HG02798 (cell line): Measurements from ENCODE around the gene GPR148.
A peak's percentile ranks its signal among the peaks of the same experiment; 100 is the strongest.
"Not testable (repeated sequence)": the region's sequence is repeated elsewhere in the genome, so short reads cannot be mapped to it uniquely, and the experiment has no call there.

Experiments used
- ATAC-seq: cut with Tn5 transposase; IDR thresholded peaks from one replicate; pipeline ENCODE4 v1.9.1; 2021; ENCODE audit warnings: mild to moderate bottlenecking; ENCODE audit not compliant: unreplicated experiment, poor library complexity

The GPR148 gene

DNA sequence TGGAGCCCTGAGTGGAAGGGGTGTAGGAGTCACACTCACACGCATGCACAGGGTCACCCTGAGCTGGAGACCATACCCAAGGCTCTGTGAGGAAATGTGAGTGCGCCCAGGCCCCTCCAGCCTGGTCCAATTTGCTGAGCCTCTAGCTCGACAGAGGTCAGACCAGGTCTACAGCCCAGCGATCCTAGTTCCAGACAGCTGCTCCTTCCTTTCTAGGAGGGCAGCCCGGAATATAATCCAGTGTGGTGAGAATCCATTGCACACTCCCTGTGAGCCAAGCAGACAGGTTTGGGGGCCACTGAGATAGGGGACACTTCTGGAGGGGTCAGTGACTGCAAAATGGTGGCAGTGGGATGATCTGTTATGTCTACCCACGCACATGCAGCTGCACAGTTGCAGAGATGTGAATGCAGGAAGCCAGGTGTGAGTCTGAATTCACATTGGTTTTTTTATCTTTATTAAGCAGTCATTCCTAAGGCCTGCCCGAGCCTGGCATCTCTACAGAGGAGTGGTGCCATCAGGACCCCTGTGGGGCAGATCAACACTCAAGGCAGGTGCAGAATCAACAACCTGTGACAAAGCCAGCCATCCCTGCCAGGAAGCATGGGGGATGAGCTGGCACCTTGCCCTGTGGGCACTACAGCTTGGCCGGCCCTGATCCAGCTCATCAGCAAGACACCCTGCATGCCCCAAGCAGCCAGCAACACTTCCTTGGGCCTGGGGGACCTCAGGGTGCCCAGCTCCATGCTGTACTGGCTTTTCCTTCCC is at the start of gene GPR148:
Gene GPR148 (plus strand): TSS at position 522 of the 768 bp plus-strand sequence. CDS start 82 bp downstream, at position 604.
- no peak for ATAC-seq

GRCh38 chr2:130692041-130692770 is 36.7 kb upstream of the GPR148 start:
- not testable (repeated sequence) for ATAC-seq

DNA sequence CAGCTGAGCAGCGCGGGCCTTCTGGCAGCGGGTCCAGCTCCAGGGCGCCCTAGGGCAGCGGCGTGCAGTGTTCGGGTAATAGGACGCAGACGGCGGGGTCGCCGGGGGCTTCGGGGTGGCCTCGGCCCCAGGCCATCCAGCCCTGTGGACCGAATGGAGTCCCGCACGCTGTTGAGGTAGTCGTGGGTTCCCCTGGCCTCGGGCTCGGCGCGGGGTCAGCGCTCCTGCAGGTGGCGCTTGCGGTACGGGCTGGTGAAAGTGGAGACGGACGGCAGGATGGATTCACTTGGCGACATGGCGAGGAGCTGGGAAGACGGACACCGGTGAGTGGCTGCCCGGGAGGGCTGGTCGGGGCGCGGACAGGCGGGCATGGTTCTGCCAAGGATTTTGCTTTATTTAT is 35.4 kb upstream of the GPR148 start:
- ATAC-seq, result not testable (repeated sequence)

GRCh38 chr2:130703250-130703649 is 25.6 kb upstream of the GPR148 start:
- not testable (repeated sequence) for ATAC-seq

DNA sequence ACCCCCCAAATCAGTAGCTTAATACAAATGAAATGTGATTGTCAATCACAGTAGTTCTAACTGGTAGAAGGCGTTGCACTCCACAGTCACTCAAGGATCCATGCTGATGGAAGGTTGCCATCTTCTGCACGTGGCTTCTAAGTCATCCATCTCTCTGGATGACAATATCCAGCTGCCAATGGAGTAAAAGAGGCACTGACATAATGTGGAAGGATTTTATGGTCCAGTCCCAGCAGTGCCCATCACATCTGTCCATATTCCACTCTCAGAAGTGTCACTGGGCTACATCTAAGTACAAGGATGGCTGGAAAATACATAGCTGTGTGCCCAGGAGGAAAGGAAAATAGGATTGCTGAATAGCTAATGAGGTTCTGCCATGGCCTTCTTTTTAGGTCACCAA is 14.1 kb upstream of the GPR148 start:
- ATAC-seq, result not testable (repeated sequence)

- ATAC-seq, result no peak
Measured at GRCh38 chr2:130720036-130720435, 8.8 kb upstream of the GPR148 start.

DNA sequence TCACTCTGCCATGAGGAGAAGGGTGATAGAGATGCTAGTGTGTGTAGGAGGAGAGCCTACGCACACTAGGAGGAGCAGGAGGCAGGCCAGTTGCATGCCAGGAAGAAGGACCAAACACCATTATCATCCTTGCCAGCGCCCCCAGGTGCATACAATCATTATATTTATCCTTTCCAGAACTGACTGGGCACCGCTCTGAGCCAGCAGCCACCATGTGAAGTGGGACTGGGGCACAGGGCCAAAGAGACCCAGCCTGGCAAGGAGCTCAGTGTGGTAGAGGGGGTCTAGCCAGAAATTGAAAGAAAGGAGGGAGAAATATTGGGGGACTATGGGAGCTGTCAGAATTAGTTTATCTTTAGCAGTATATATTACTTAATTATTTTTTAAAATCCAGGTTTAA is 8.3 kb upstream of the GPR148 start:
- no peak for ATAC-seq

DNA sequence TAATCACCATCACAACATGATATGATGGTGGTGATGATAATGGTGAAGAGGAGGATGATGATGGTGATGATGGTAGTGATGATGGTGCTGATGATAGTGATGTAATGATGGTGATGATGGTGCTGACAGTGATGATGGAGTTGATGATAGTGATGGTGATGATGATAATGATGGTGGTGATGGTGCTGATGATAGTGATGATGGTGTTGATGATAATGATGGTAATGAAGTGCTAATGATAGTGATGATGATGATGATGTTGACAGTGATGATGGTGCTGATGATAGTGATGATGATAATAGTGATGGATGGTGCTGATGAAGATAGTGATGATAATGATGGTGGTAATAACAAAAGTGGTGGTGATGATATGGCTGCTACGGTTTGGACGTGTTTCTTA is 4.4 kb upstream of the GPR148 start:
- no peak for ATAC-seq

GRCh38 chr2:130726614-130727180 is 2.2 kb upstream of the GPR148 start:
- no peak for ATAC-seq

DNA sequence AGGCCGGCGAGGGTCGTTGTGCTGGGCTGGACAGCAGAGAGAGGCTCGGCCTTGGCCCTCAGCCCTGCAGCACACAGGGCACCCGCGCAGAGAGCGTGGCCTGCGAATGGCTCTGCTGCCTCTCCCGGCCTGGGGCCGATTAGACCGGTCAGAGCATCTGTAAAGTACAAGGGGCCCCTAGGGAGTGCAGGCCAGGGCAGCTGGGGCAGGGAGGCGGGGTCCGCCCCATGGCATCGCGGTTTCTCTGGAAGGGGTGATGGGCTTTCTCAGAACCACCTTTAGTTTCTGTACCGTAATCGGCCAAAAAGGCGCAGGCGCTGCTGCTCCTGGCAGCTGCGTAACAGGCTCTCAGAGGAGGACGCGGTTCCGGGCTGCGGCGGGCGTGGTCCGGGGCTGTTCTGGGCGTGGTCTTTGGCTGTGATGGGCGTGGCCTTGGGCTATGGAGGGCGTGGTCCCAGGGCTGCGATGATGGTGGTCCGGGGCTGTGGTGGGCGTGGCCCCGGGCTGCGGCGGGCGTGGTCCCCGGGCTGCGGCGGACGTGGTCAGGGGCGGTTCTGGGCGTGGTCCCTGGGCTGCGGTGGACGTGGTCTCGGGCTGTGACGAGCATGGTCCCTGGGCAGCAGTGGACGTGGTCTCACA is 1.5 kb upstream of the GPR148 start:
- ATAC-seq, result peak; percentile 93

GRCh38 chr2:130728007-130728454 is 839 bp upstream of the GPR148 start:
- peak; percentile 2 for ATAC-seq

DNA sequence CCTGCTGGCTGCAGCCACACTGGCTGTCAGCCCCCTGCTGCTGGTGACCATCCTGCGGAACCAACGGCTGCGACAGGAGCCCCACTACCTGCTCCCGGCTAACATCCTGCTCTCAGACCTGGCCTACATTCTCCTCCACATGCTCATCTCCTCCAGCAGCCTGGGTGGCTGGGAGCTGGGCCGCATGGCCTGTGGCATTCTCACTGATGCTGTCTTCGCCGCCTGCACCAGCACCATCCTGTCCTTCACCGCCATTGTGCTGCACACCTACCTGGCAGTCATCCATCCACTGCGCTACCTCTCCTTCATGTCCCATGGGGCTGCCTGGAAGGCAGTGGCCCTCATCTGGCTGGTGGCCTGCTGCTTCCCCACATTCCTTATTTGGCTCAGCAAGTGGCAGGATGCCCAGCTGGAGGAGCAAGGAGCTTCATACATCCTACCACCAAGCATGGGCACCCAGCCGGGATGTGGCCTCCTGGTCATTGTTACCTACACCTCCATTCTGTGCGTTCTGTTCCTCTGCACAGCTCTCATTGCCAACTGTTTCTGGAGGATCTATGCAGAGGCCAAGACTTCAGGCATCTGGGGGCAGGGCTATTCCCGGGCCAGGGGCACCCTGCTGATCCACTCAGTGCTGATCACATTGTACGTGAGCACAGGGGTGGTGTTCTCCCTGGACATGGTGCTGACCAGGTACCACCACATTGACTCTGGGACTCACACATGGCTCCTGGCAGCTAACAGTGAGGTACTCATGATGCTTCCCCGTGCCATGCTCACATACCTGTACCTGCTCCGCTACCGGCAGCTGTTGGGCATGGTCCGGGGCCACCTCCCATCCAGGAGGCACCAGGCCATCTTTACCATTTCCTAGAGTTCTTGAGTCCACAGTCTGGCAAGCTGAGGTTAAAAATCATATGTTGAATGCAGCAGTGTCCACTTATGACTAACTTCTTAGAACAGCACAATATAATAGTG is 741 bp downstream of the GPR148 start:
- no peak for ATAC-seq

GRCh38 chr2:130732257-130732656 is 3.4 kb downstream of the GPR148 start:
- ATAC-seq, result not testable (repeated sequence)

GRCh38 chr2:130735200-130735599 is 6.3 kb downstream of the GPR148 start:
- no peak for ATAC-seq

- ATAC-seq, result no peak
Measured at GRCh38 chr2:130736487-130736886, 7.6 kb downstream of the GPR148 start.

GRCh38 chr2:130737592-130737991 is 8.7 kb downstream of the GPR148 start:
- no peak for ATAC-seq

GRCh38 chr2:130740671-130741070 is 11.8 kb downstream of the GPR148 start:
- no peak for ATAC-seq

DNA sequence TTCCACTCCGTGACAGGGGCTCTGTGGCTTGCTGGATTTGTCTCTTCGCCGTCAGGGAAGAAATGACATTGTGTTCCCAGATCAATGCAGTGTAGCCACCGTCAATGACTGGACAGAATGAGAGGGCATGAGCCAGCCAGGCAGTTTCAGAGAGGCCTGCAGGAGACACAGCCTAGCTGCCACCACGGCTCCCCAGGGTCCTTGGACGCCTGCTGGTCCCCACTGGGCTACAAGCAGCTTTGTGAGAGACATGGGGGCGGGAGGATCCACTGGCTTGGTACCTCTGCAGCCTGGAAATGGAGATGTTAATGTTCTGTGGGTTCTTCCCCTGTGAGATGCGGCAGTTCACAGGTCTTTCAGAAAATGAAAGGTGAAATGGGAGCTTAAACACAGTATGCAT is 14.4 kb downstream of the GPR148 start:
- ATAC-seq, result no peak

GRCh38 chr2:130744287-130745117 is 15.6 kb downstream of the GPR148 start:
- ATAC-seq, result no peak
